Left ventricle myocardium superior (tissue), 1 donor: Measurements from ENCODE around the gene INHBA. TPM values are rescaled to one million over a fixed set of nuclear protein-coding genes. Genes with fewer than 3 reads are reported as not detected.

ENCODE experiments used
- ATAC-seq: fragments of 200-7000 bp; cut with Tn5 transposase; one replicate; pipeline ENCODE4 v1.9.1; 2020; ENCODE audit warnings: mild to moderate bottlenecking, moderate library complexity
- DNase-seq: peaks from one replicate; pipeline ENCODE4 v3.0.0-alpha.2; 2020
- intact Hi-C: fragments of 100-400 bp; cut with micrococcal nuclease; formaldehyde crosslinking; loops from one replicate; pipeline ENCODE4 v1.11.0; 2022
- total RNA-seq: library from RNA; stranded (reverse); fragmentation: NEBNext Ultra II Directional; extraction: Animal tissue kit (Norgen Biotek cat#: 25700); gene quantifications from one replicate; pipeline ENCODE4 v1.2.1, GENCODE V29; 2021
- donor health status: DM: no; HTN: yes; CAD: no; lungs with severe emphysema.

INHBA gene
- total RNA-seq, 1 donor from 2014 or later: 1.5 TPM

GRCh38 chr7:41693150-41693997 lies 9.5 kb downstream of the INHBA start:
- intact Hi-C loops: no loop called here
- ATAC-seq (peak; percentile 72), DNase-seq (no peak)

- DNase-seq (no peak), ATAC-seq (peak; percentile 22)
- intact Hi-C loops: no loop called here
These were observed 10.6 kb downstream of the INHBA start for GRCh38 chr7:41692251-41692650.

- DNase-seq (no peak), ATAC-seq (no peak)
- intact Hi-C loops: no loop called here
These were observed 11.4 kb downstream of the INHBA start for GRCh38 chr7:41691286-41692190.

- DNase-seq: no peak
- intact Hi-C loops: no loop called here
- no peak for ATAC-seq
These were observed 13.1 kb downstream of the INHBA start for GRCh38 chr7:41689815-41690214.

- ATAC-seq (no peak), DNase-seq (no peak)
- intact Hi-C loops: no loop called here
These were observed 14.0 kb downstream of the INHBA start for GRCh38 chr7:41688906-41689305.

- DNase-seq (no peak), ATAC-seq (no peak)
- intact Hi-C loops: no loop called here
These were observed 14.8 kb downstream of the INHBA start for GRCh38 chr7:41688012-41688625.

- intact Hi-C loops: no loop called here
- ATAC-seq (no peak), DNase-seq (no peak)
These were observed 17.2 kb downstream of the INHBA start for GRCh38 chr7:41685684-41686083.

GRCh38 chr7:41682422-41682821 lies 20.5 kb downstream of the INHBA start:
- no peak for ATAC-seq

GRCh38 chr7:41679566-41679965 lies 23.3 kb downstream of the INHBA start:
- no peak for ATAC-seq
- no peak for DNase-seq
- intact Hi-C loops: no loop called here

More at GRCh38 chr7:41682422-41682821, 20.5 kb downstream of the INHBA start:
- no peak for DNase-seq
- intact Hi-C loops: no loop called here

GRCh38 chr7:41674505-41675023 lies 28.3 kb downstream of the INHBA start:
- ATAC-seq (no peak), DNase-seq (no peak)
- intact Hi-C loops: no loop called here

GRCh38 chr7:41661596-41661995 lies 41.3 kb downstream of the INHBA start:
- DNase-seq (no peak), ATAC-seq (no peak)
- intact Hi-C loops: no loop called here

- DNase-seq (no peak), ATAC-seq (no peak)
These were observed 43.4 kb downstream of the INHBA start for GRCh38 chr7:41659539-41659938.

GRCh38 chr7:41656366-41656765 lies 46.5 kb downstream of the INHBA start:
- peak; percentile 27 for ATAC-seq
- intact Hi-C loops: no loop called here
- DNase-seq: no peak

More at GRCh38 chr7:41659539-41659938, 43.4 kb downstream of the INHBA start:
- intact Hi-C loops: no loop called here

- ATAC-seq (peak; percentile 71), DNase-seq (no peak)
- intact Hi-C loops: no loop called here
These were observed 47.5 kb downstream of the INHBA start for GRCh38 chr7:41655426-41655825.

- no peak for DNase-seq
- ATAC-seq: peak; percentile 66
- intact Hi-C loops: no loop called here
These were observed 50.6 kb downstream of the INHBA start for GRCh38 chr7:41652267-41652666.

GRCh38 chr7:41648501-41648900 lies 54.4 kb downstream of the INHBA start:
- ATAC-seq: no peak
- no peak for DNase-seq
- intact Hi-C loops: no loop called here

GRCh38 chr7:41643616-41644015 lies 59.3 kb downstream of the INHBA start:
- ATAC-seq (no peak), DNase-seq (no peak)
- intact Hi-C loops: no loop called here

- ATAC-seq (no peak), DNase-seq (no peak)
- intact Hi-C loops: no loop called here
These were observed 61.2 kb downstream of the INHBA start for GRCh38 chr7:41641665-41642014.

GRCh38 chr7:41641011-41641664 lies 61.8 kb downstream of the INHBA start:
- intact Hi-C loops: no loop called here
- no peak for ATAC-seq
- no peak for DNase-seq
